Omental fat pad (tissue), 4 donors: ENCODE data around the gene SLC16A14. TPM values are rescaled to one million over a fixed set of nuclear protein-coding genes. Genes with fewer than 3 reads are reported as not detected.

Experiments used
- ATAC-seq: fragments of 150-250 bp; one replicate; pipeline ENCODE4 v1.9.1; 2016; ENCODE audit warnings: mild to moderate bottlenecking, moderate library complexity; ENCODE audit not compliant: low FRiP score
- DNase-seq: peaks from one replicate; pipeline ENCODE4 v3.0.0-alpha.2; 2019; ENCODE audit warnings: low spot score
- total RNA-seq, 4 donors: library from RNA; depleted of rRNA; stranded (reverse); fragments of >200 nt; gene quantifications; one replicate each; pipeline ENCODE4 v1.1.0, GENCODE V29; 2016
- TF ChIP-seq, protein P1 (sequence below), 3 donors: fragments of 450-650 bp; IDR thresholded peaks; one replicate each; pipeline ENCODE4 v1.5.1; 2016 to 2017; ENCODE audit warnings: antibody characterized with exemption in 3 of 3, mild to moderate bottlenecking in 3 of 3, moderate library complexity in 2 of 3

The SLC16A14 gene
- total RNA-seq, 4 donors from 2014 or later, result 1.3 to 5.5 (median 3.2) TPM

DNA sequence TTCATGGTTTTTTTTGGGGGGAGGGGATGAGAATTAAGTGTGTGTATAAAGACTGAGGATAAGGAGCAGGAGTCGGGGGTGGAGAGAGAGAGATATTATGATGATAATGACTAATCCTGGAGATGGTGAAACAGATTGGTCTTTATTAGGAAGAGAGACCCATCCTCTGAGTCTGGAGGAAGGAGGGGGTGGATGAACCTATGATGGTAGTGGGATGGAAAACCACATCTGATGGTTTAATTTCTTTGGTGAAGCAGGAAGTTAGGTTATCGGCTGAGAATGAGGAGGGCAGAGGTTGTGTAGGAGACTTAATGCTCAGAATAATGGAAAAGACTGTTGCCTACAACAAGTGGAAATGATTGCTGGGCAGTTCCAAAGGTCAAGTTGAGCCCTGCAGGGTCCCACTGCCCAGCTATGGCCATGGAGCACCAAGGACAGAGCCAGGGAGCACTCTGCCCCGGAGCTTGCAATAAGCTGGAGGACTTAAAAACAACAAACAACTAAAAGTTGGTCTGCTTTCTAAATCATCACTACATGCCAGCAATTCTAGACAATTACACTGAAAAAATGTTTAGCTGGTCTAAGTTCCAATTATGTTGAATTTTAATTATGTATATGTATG lies 7.9 kb downstream of the SLC16A14 start:
- DNase-seq, result no peak
- no peak for ATAC-seq
- TF ChIP-seq, protein P1, sequence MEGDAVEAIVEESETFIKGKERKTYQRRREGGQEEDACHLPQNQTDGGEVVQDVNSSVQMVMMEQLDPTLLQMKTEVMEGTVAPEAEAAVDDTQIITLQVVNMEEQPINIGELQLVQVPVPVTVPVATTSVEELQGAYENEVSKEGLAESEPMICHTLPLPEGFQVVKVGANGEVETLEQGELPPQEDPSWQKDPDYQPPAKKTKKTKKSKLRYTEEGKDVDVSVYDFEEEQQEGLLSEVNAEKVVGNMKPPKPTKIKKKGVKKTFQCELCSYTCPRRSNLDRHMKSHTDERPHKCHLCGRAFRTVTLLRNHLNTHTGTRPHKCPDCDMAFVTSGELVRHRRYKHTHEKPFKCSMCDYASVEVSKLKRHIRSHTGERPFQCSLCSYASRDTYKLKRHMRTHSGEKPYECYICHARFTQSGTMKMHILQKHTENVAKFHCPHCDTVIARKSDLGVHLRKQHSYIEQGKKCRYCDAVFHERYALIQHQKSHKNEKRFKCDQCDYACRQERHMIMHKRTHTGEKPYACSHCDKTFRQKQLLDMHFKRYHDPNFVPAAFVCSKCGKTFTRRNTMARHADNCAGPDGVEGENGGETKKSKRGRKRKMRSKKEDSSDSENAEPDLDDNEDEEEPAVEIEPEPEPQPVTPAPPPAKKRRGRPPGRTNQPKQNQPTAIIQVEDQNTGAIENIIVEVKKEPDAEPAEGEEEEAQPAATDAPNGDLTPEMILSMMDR (IDR thresholded peaks at IDR 0.05), result no peak

DNA sequence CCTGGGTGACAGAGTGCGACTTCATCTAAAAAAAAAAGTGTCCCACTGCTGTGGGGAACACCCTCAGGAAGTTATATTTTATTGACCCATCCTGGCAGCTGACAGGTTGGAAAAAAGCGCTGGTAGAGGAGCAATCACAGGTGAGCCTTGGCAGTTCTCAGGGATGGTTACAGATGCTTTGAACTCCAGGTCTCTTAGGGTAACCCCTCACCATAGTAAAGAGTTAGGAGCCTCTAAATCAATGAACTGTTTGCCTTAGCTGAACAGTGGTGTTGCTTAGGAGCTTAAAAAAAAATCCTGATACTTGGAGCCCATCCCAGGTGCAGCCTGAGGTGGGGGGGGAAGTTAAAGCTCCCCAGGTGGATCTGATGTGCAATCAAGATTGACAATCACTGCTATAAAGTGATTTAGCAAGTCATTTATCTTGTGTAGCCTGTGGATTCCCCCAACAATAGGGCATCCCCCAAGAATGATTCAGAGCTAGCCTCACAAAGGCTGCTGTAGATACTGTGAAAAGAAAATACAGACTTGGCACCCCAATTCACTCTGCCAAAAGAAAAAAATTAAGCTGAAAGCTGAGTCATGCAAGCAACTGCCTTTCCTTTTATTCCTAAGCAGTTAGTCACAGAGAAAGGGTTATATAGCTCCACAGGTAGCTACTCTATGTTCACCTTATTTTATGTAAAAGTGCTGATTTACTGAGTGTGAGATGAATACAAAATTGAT lies 14.8 kb downstream of the SLC16A14 start:
- TF ChIP-seq, protein P1 (IDR thresholded peaks at IDR 0.05), result no peak
- ATAC-seq (peak; percentile 93), DNase-seq (no peak)

DNA sequence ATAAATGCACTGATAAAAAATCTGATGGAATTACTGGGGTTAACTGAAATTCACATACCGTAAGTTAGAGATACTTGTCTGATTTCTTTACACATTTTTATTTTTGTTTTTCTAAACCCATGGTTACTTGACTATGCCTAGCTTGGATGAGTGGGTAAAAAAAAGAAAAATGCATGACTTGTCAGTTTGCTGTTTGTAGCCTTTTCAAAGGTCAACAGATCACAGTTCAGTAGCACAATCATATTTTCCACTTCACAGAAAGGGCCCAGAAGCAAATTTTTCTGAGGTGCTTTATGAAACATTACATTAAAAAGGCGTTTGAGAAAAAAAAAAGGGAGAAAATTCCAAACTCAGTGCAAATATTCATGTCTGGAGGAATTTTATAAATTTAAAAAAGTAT lies 16.4 kb downstream of the SLC16A14 start:
- no peak for DNase-seq
- TF ChIP-seq, protein P1 (IDR thresholded peaks at IDR 0.05), result no peak
- no peak for ATAC-seq

DNA sequence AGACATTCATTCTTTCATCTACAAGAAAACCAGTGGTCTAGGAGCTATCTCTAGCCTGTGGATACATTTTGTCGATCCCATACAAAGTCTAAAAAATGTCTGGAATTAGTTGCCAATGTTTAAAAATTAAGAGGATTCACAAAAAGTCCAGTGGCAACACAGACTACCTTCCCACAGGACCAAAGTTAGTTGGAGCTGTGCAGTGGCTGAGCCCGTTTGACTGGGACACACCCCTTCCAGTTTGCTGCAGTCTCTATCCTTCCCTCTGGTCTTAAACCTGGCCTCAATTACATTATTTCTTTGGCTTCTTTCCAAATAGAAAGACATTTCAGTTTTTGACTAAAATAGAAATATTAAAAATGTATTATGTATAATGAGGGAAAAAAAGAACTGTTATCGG lies 18.6 kb downstream of the SLC16A14 start:
- DNase-seq (no peak), ATAC-seq (no peak)
- TF ChIP-seq, protein P1 (IDR thresholded peaks at IDR 0.05), result no peak

DNA sequence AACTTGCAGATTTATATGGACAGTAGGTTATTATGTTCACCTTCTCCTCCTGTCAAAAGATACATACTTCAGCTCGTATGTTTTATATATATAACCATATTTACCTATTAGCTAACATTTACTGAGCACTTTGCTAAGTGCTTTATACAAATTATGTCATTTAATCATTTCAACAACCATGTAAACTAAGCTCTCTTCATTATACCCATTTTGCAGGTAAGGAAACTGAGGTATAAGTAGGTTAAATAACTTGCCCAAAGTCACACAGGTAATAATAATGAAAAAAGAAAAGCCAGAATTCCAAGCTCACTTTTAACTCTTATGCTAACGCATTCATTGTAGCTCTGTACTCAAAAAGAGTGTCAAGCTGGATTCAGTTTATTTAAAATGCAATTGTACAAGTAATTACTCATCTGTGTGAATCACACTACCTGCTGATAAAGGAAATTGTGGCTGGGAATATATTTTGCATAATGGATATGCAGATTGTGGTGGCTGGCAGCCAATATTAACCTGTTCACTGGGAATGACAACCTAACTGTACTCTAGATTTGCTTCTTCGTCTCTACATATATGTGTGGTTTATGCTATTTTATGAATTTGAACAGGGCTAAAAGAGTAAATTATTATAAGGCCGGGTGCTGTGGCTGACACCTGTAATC lies 20.6 kb downstream of the SLC16A14 start:
- no peak for ATAC-seq
- TF ChIP-seq, protein P1 (IDR thresholded peaks at IDR 0.05), result no peak
- DNase-seq, result no peak

DNA sequence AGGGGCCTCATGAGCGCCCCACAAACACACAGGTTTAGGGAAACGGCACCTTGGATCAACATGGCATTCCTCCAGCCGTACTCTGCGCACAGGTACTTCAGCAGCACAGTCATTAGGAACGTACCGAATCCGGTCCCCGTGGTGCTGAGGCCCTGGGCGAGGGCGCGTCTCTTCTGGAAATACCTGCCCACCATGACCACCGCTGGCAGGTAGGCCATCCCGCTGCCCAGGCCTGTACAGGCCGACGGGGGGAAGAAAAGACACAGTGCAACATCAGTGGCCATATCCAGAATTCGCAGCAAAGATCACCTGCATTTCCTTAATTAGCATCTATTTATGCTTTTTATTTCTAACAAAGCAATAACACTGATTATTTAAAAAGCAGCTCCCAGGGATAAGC lies 22.2 kb downstream of the SLC16A14 start:
- TF ChIP-seq, protein P1 (IDR thresholded peaks at IDR 0.05), result no peak
- no peak for ATAC-seq
- no peak for DNase-seq
